T-helper 1 cell treated with Interleukin-12 subunit alpha and Interleukin-12 subunit beta and Interleukin-4 antibody, amounts not matched to agents 30 ng/mL and 1 ng/mL, for 36 hours (primary cell): ENCODE measurements around the gene ABHD18. TPM values are rescaled to one million over a fixed set of nuclear protein-coding genes. Genes with fewer than 3 reads are reported as not detected.
"Not testable (repeated sequence)": the region's sequence is repeated elsewhere in the genome, so short reads cannot be mapped to it uniquely, and the experiment has no call there.

Experiments
- intact Hi-C: fragments of 100-400 bp; cut with micrococcal nuclease; formaldehyde crosslinking; loops from one replicate; pipeline ENCODE4 v1.15.1; 2024
- total RNA-seq: library from RNA; stranded (reverse); gene quantifications from 2 replicates; pipeline ENCODE4 v1.2.3, GENCODE V29; 2022

Gene ABHD18
- total RNA-seq, 1 donor from 2014 or later, result 25.2 TPM

DNA sequence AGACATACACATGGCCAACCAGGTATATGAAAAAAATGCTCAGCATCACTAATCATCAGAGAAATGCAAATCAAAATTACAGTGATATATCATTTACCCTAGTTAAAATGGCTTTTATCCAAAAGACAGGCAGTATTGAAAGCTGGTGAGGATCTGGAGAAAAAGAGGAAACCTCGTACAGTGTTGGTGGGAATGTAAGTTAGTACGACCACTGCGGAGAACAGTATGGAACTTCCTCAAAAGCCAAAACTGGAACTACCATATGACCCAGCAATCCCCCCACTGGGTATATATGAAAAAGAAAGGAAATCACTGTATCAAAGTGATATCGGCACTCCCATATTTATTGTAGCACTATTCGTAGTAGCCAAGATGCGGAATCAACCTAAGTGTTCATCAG, 23.4 kb downstream of the ABHD18 start:
- intact Hi-C loops, result no loop called here

DNA sequence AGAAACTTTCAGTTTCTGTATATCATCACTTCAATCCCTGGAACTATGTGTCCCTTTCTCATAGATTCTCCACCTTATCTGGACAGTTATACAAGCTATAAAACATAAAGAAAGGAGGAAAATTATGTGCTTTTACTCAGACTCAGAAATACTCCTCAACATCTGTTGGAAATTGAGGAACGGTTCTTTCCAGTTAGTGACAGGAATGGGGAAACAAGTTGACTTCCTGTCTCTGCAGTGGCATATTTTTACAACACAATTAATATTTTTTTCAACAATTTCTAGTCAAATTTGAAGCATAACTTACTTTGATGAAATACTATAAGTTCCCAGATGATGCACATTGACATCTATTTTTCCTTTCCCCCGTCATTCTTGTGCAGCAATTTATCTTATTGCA, 27.9 kb downstream of the ABHD18 start:
- intact Hi-C loops, result no loop called here

DNA sequence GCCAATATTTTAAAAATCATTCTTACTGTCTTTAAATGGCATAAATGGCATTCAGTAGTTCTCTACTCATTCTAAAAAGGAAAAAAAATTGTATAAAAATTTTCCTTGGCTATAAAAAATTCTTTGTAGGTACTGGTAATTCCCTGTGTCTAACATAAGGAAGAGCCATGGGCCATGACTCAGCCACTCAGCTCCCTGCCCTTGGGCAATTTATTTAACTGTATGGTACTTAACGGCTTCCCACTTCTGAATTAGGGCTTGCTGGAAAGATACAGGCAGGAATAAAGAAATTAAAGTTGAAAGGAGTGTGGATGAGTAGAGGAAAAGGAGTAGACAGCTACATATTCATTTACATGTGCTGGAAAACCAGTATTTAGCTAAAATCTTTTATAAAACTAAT, 30.6 kb downstream of the ABHD18 start:
- intact Hi-C loops, result loop anchor here (2.0 kb wide), 1 partner anchor 31 kb away; the partner anchor contains the start of genes ABHD18 and MFSD8

DNA sequence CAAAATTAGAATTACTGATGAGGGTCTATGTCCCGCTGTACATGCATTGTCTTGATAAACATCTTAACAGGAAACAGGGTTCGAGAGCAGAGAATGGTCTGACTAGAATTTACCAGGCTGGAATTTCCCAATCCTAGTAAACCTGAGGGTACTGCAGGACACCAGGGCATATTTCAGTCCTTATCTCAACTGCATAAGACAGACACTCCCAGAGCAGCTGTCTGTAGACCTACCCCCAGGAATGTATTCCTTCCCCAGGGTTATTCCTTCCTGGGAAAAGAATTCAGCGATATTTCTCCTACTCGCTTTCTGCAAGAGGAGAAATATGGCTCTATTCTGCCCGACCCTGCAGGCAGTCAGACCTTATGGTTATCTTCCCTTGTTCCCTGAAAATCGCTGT, 31.3 kb downstream of the ABHD18 start:
- intact Hi-C loops, result loop anchor here (2.0 kb wide), 1 partner anchor 32 kb away; the partner anchor contains the start of genes ABHD18 and MFSD8

DNA sequence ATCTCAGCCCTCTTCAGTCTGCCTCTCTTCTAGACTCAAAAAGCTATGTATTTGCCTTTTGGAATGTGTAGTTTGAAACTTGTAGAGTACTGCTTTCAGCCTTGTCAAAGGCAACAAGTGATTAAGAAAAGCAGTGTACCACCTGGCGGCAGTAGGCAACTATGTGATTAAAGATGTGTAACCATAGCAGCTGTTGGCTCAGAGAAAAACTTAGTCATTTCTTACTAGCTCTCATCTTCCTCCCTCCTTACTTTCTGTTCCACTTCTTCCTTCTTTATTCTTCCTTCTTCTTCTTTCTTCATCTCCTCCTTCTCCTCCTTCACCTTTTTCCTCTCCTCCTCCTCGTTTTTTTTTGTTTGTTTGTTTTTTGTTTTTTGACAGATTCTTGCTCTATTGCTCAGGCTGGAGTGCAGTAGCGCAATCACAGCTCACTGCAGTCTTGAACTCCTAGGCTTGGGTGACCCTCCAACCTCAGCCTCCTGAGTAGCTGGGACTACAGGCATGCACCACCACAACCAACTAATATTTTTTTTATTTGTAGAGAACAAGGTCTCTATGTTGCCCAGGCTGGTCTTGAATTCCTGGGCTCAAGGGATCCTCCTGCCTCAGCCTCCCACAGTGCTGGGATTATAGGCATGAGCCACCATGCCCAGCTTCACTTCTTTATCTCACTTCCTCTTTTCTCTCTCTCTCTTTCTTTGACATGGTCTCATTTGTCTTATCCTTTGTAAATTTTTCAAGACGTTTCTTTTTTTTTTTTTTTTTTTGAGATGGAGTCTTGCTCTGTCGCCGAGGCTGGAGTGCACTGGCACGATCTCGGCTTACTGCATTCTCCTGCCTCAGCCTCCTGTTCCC, 32.6 kb downstream of the ABHD18 start:
- intact Hi-C loops, result loop anchor here (2.0 kb wide), 1 partner anchor 33 kb away; the partner anchor contains the start of genes ABHD18 and MFSD8

DNA sequence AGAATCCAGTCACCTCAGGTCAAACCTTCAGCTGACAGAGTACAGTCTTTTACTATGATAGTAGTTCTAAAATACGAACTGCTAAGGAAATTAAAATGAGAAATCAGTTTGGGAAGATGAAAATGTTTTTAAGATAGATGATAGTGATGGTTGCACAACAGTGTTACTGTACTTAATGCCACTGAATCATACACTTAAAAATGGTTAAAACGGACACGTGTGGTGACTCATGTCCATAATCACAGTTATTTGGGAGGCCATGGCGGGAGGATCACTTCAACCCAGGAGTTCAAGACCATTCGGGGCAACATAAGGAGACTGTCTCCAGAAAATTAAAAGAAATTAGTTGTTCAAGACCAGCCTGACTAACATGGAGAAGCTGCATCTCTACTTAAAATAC, 41.4 kb downstream of the ABHD18 start:
- intact Hi-C loops, result no loop called here

DNA sequence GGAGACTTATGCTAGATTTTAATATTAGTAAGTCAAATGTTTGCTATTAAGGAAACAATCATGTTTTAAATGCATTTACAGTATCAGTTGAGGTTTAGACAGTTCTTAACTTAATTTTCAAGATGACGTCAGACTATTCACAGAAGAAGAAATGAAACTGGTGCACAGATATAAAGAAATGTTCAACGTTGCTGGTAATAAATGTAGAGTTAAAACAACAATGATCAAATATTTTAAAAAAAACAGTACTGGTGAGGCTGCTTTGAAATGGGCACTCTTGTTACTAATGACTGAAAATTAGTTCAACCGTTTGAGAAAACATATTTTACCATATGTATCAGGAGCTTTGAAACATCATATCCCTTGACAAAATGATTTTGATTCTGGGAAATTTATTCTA, 44.2 kb downstream of the ABHD18 start:
- intact Hi-C loops, result no loop called here

DNA sequence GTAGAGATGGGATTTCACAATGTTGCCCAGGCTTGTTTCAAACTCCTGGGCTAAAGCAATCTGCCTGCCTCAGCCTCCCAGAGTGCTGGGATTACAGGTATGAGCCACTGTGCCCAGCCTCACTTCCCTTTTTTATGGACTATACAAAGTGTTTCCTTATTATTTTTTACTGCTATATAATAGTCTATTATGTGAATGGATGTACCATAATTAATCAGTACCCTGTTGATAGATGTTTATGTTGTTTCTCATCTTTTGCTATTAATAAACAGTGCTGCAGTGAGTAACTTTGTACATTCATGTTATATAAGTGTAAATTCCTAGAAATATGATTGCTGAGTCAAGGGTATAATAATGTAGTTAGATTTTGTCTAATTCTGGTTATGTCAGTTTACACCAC, 60.1 kb downstream of the ABHD18 start:
- intact Hi-C loops, result no loop called here

DNA sequence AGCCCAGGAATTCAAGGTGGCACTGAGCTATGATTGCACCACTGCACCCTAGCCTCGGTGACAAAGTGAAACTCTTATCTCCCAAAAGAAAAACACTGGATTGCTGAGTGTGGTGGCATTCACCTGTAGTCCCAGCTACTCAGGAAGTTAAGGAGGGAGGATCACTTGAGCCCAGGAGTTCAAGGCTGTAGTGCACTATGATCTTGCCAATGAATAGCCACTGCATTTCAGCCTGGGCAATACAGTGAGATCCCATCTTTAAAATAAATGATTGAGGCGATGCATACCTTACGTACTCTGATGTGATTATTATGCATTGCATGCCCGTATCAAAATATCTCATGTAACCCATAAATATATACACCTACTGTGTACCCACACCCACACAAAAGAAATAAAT, 64.7 kb downstream of the ABHD18 start:
- intact Hi-C loops, result no loop called here

DNA sequence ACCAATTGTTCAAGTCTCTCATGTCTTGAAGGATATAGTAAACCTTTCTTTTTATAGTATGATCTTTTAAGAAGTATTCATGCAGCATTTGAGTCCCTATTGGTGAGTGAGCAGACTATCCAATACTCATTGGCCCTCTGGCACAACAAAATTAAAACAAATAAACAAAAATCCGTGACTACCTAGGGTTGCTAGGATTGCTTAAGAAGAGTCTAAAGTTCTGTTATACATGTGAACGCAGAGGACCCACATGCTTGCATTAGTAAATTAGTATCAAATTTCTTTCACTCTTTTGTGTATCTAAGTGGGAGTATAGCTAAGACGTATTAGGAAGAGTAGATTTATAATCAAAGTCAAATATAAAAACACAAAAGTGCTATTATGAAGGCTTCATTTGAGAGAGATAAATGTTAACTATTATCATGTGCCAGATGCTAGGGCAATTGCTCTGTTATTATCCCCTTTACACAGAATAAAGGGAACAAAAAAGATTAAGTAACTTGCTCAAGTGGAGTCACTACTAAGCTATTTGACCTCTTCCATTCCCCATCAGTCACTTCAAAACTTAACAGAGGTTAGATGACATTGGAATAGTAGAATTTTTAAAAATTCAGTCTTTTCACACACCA, 66.7 kb downstream of the ABHD18 start:
- intact Hi-C loops, result no loop called here

DNA sequence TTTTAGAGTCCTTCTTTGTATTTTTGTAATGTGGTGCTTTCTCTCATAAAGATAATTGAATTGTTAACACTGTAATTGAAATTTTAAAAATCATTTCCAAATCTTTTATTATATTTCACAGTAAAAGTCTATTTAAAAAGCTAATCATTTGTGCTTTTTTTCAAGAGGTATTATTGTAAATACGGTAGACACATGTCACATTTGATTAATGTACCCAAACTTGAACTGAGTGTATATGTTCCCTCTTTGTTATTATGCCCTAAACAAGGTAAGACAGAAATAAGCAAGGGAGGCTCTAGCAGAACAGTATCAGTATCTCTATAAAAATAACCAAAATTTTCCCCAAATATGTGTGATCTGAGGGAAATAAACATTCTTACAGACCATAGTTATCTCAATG, 74.4 kb downstream of the ABHD18 start:
- intact Hi-C loops, result no loop called here

DNA sequence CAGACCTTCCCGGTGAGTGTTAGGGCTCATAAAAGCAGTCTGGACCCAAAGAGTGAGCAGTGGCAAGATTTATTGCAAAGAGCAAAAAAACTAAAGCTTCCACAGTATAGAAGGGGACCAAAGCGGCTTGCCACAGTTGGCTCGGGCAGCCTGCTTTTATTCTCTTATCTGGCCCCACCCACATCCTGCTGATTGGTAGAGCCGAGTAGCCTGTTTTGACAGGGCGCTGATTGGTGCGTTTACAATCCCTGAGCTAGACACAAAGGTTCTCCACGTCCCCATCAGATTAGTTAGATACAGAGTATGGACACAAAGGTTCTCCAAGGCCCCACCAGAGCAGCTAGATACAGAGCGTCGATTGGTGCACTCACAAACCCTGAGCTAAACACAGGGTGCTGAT, 81.8 kb downstream of the ABHD18 start:
- intact Hi-C loops, result not testable (repeated sequence)

DNA sequence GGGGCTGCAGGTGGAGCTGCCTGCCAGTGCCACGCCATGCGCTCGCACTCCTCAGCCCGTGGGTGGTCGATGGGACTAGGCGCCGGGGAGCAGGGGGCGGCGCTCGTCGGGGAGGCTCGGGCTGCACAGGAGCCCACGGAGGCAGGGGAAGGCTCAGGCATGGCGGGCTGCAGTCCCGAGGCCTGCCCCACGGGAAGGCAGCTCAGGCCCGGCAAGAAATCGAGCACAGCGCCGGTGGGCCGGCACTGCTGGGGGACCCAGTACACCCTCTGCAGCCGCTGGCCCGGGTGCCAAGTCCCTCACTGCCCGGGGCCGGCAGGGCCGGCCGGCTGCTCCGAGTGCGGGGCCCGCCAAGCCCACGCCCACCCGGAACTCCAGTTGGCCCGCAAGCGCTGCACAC, 82.3 kb downstream of the ABHD18 start:
- intact Hi-C loops, result not testable (repeated sequence)

DNA sequence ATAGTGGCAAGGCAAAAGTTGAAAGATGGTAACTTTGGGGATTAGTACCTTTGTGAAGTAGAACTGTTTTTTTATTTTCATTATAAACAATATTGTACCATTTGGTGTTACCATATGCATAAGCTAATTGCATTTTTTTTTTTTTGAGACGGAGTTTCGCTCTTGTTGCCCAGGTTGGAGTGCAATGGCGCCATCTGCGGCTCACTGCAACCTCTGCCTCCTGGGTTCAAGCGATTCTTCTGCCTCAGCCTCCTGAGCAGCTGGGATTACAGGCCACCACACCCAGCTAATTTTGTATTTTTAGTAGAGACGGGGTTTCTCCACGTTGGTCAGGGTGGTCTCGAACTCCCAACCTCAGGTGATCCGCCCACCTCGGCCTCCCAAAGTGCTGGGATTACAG, 86.0 kb downstream of the ABHD18 start:
- intact Hi-C loops, result not testable (repeated sequence)

DNA sequence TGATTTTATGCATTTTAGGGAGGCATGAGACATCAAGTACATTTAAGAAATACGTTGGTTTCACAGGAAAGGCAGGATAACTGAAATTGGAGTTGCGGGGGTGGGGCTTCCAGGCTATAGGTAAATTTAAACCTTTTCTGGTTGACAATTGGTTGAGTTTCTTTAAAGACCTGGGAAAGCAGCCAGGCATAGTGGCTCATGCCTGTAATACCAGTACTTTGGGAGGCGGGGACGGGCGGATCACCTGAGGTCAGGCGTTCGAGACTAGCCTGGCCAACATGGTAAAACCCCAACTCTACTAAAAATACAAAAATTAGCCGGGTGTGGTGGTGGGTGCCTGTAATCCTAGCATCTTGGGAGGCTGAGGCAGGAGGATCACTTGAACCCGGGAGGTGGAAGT, 89.7 kb downstream of the ABHD18 start:
- intact Hi-C loops, result not testable (repeated sequence)

DNA sequence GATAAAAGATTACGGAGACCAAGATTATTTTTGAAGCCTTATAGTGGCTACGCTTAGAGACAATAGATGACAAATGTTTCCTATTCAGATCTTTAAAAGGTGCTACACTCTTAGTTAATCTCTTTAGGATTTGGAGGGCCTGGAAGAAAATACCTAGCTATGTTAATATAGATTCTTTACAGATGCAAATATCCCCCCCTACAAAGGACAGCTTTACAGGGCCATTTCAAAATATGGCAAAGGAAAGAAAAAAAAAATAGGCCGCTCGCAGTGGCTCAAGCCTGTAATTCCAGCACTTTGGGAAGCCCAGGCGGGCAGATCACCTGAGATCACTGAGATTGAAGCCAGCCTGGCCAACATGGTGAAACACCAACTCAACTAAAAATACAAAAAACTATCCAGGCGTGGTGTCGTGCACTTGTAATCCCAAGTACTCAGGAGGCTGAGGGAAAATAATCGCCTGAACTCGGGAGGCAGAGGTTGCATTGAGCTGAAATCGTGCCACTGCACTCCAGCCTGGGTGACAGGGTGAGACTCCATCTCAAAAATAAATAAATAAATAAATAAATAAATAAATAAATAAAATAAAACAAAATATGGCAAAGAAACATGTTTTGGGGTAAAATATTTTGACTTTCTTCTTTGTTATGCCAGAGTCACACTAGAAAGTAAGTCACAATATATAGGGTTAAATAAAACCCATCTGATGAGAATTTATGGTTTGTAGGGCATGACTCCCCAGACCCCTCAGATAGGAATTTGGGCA, 90.4 kb downstream of the ABHD18 start:
- intact Hi-C loops, result not testable (repeated sequence)

DNA sequence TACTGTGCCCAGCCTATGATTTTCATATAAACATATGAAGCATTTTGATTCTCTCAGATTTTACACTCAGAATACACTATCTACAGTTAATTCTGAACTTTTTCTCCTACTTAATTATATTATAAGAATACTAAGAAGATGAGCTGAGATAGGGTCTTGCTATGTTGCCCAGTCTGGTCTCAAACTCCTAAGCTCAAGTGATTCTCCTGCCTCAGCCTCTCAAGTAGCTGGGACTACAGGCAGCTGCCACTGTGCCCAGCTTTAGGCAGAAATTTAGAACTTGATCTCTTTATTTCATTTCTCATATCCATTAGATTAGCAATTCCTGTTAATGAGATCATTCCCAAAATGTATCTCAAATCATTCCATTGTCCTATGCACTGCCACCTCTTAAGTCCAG, 91.2 kb downstream of the ABHD18 start:
- intact Hi-C loops, result no loop called here

DNA sequence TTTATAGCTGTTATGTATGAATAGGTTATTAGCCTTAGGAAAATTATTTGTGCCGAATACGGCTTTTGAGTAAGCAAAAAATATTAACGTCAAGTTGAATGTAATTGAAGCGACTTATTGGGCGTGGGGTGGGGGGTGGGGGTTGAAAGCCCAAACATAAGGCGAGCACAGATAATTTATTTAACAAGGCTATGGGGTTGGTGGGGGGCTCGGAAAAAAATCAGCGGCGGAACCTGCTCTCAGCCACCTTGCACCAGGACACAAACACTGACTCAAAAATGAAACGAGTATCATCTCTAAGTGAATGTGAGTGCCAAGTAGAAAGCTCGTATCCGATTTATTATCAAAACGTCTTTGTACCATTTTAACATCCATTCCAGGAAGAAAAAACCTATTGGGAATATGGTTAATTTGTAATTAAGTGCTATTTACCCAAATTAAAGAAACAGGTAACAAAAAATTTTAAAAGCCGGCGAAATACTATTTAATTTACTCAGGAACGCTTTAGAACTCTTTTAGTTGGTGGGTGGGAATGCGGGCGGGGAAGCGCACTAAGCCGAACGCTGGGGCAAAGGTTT, 95.0 kb downstream of the ABHD18 start:
- intact Hi-C loops, result loop anchor here (2.0 to 5.0 kb wide), 2 partner anchors 132 to 277 kb away; partner anchors contain the start of gene HSPA4L

DNA sequence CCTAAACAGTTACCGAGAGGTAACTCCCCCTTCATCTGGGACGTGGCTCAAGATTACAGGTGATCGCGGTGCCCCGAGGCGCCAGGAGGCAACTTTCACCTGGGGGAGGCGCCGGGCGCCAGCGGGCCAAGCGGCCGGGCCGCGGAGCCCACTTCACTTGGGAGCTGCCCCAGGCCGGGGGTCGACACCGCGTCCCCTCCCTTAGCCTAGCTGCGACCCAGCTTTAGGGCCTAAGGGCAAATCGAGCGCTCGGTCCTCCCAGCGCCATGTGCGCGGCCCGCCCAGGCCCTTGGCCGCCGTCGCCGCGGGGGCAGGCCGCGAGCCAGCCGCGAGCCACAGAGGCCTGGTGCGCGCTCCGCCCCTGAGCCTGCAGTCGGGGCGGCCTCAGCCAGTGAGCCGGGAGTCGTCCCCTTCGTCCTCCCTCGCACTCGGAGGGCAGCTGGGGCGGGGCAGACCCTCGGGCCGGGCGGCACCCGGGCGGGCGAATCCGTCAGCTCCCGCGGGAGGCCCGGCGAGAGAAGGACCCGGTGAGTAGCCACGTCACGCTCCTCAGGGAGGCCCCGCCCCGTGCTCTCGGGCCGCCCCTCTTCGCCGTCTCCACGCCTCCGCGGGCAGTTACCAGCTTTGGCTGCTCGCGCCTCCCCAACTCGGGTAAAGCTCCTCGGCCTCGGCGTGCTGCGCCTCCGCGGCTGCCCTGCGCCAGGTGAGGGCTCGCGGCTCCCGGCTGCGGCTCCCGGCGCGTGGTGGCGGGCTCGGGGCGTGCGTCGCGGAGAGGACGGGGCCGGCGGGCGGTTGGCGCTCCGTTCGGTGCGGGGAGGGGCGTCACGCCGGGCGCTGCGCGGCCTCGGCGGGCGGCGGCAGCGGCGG, 95.7 kb downstream of the ABHD18 start, which contains the start of gene LARP1B:
LARP1B (plus strand) TSS at position 614 of the 867 bp plus-strand sequence. CDS start 13,640 bp downstream, outside the sequence.
- intact Hi-C loops, result loop anchor here (1.0 to 5.0 kb wide), 7 partner anchors 96 to 1032 kb away; partner anchors contain the start of genes ABHD18, HSPA4L, MFSD8 and PLK4
